ENCODE results near the gene OR6K2. TPM values are rescaled to one million over a fixed set of nuclear protein-coding genes. Genes with fewer than 3 reads are reported as not detected.

The OR6K2 gene
- total RNA-seq, 1 experiment from 2014 or later = not detected

Other genes with a start within 250 kb of the OR6K2 start
- gene OR10K1, start 238.8 kb downstream of the OR6K2 start, total RNA-seq (2021; ENCODE audit: unreplicated experiment) = not detected
- gene OR10R2, start 228.4 kb downstream of the OR6K2 start, total RNA-seq (2021; ENCODE audit: unreplicated experiment) = not detected
- gene OR6Y1, start 146.2 kb downstream of the OR6K2 start, total RNA-seq (2021; ENCODE audit: unreplicated experiment) = not detected
- gene OR6P1, start 130.1 kb downstream of the OR6K2 start, total RNA-seq (2021; ENCODE audit: unreplicated experiment) = not detected
- gene OR10X1, start 120.8 kb downstream of the OR6K2 start, total RNA-seq (2021; ENCODE audit: unreplicated experiment) = not detected
- gene OR10Z1, start 95.4 kb downstream of the OR6K2 start, total RNA-seq (2021; ENCODE audit: unreplicated experiment) = not detected
- not detected for gene SPTA1, start 13.9 kb downstream of the OR6K2 start, total RNA-seq (2021; ENCODE audit: unreplicated experiment)
- not detected for gene OR6K3, start 20.1 kb upstream of the OR6K2 start, total RNA-seq (2021; ENCODE audit: unreplicated experiment)
- gene OR6K6, start 54.1 kb upstream of the OR6K2 start, total RNA-seq (2021; ENCODE audit: unreplicated experiment) = not detected
- not detected for gene OR6N1, start 71.5 kb upstream of the OR6K2 start, total RNA-seq (2021; ENCODE audit: unreplicated experiment)
- not detected for gene OR6N2, start 80.6 kb upstream of the OR6K2 start, total RNA-seq (2021; ENCODE audit: unreplicated experiment)
- gene MNDA, start 130.7 kb upstream of the OR6K2 start, total RNA-seq (2021; ENCODE audit: unreplicated experiment) = not detected
- gene PYHIN1, start 230.9 kb upstream of the OR6K2 start, total RNA-seq (2021; ENCODE audit: unreplicated experiment) = not detected

All from Panc1 (cell line).